Measurements from ENCODE around the gene CCDC15.
"Not testable (repeated sequence)": the region's sequence is repeated elsewhere in the genome, so short reads cannot be mapped to it uniquely, and the experiment has no call there.

The CCDC15 gene

GRCh38 chr11:125001079-125001778, 47.2 kb downstream of the CCDC15 start:
- TF ChIP-seq CTCF (IDR thresholded peaks at IDR 0.05) = no peak
- Histone ChIP-seq H3K4me3 (no peak overlapping the region), H3K27ac (no peak overlapping the region)
- DNase-seq (ENCODE audit: low spot score) = no peak

DNA sequence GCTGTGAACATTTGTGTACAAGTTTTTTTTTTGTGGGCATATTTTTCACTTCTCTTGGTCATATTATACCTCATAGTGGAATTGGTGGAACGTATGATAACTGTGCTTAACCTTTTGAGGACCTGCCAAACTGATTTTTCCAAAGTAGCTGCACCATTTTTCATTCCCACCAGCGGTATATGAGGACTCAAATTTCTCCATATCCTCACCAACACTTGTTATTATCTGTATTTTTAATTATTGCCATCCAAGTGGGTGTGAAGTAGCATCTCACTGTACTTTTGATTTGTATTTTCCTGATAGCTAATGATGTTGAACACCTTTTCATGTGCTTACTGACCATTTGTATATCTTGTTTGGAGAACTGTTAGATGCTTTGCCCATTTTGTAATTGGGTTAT, 47.8 kb downstream of the CCDC15 start:
- Histone ChIP-seq H3K4me3 (no peak overlapping the region), H3K27ac (no peak overlapping the region)
- TF ChIP-seq CTCF (IDR thresholded peaks at IDR 0.05) = no peak
- DNase-seq (ENCODE audit: low spot score) = no peak

- Histone ChIP-seq H3K4me3 (no peak overlapping the region), H3K27ac (no peak overlapping the region)
- no peak for TF ChIP-seq CTCF (IDR thresholded peaks at IDR 0.05)
- no peak for DNase-seq (ENCODE audit: low spot score)
These were observed 51.5 kb downstream of the CCDC15 start for GRCh38 chr11:125005491-125005890.

DNA sequence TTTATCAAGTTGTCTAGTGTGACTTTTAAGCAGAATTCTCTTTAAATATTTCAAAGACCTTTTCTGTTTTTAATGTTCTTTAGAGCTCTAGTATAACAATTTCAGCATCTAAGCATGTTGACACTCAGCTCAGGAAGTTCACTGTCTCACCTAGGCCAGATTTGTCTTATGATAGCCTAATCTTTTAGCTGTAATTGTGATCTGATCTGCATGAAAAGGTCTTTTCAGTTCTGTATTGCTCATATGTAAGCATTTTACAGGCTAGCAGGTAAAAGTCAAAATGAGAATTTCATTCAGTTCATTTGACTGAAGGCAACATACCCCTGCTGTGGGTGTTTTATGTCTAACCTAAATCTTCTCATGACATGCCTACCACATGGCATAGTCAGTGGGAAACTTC, 62.4 kb downstream of the CCDC15 start:
- Histone ChIP-seq H3K4me3 (no peak overlapping the region), H3K27ac (no peak overlapping the region)
- no peak for DNase-seq (ENCODE audit: low spot score)
- TF ChIP-seq CTCF (IDR thresholded peaks at IDR 0.05) = no peak

GRCh38 chr11:125020342-125020741, 66.3 kb downstream of the CCDC15 start:
- no peak overlapping the region for H3K4me3 ChIP-seq
- no peak overlapping the region for H3K27ac ChIP-seq
- TF ChIP-seq CTCF (IDR thresholded peaks at IDR 0.05) = no peak
- DNase-seq (ENCODE audit: low spot score) = no peak

DNA sequence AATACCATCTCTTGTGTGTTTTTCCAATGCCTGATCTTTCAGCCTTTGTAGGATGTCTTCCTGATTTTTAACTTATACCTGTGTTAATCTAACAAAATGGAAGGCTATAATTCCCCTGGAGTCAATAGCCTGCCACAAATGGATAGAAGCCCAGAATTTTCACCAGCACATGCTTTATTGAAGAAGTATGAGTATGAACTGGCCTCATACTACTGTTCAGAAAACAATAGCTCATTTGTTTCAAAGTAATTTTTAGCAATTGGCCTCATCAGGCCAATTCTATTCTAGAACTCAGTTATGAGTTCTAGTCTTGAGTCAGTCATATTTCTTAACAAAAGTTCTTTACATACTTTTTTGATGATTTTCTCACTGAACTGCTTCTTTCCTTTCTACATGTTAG, 68.5 kb downstream of the CCDC15 start:
- DNase-seq (ENCODE audit: low spot score) = no peak
- no peak for TF ChIP-seq CTCF (IDR thresholded peaks at IDR 0.05)
- Histone ChIP-seq H3K4me3 (no peak overlapping the region), H3K27ac (no peak overlapping the region)

DNA sequence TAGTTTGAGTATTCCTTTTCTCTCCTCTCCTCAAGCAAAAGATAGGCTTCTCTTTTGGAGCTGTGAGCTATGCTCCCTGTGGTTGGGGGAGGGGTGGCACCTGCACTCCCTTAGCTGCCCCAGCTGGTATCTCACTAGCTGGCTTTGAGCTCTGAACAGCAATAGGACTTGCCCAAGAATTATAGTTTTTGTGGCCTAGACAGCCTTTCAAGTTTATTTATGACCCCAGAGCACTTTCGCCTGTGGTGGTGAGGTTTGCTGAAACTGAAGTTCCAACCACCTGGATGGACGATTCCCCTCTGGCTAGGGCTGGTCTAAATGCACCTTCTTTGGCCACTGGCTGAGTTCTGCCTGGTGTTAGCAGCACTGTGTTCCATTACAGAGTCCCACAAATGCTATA, 72.0 kb downstream of the CCDC15 start:
- no peak overlapping the region for H3K4me3 ChIP-seq
- DNase-seq (ENCODE audit: low spot score) = no peak
- H3K27ac ChIP-seq = no peak overlapping the region
- TF ChIP-seq CTCF (IDR thresholded peaks at IDR 0.05) = no peak

- H3K4me3 ChIP-seq; H3K27ac ChIP-seq; DNase-seq (ENCODE audit: low spot score): not testable (repeated sequence)
These were observed 75.4 kb downstream of the CCDC15 start for GRCh38 chr11:125029431-125029830.
